DMS153 treated with DMSO at 0.1 percent for 48 hours (cell line): Measurements from ENCODE around the gene ZNF699.
"Not testable (repeated sequence)": the region's sequence is repeated elsewhere in the genome, so short reads cannot be mapped to it uniquely, and the experiment has no call there.

Source experiments
- DNase-seq: peaks from one replicate; lab custom pipeline; 2025; ENCODE audit not compliant: unreplicated experiment; lab: John Stamatoyannopoulos, UW

ZNF699 gene

DNA sequence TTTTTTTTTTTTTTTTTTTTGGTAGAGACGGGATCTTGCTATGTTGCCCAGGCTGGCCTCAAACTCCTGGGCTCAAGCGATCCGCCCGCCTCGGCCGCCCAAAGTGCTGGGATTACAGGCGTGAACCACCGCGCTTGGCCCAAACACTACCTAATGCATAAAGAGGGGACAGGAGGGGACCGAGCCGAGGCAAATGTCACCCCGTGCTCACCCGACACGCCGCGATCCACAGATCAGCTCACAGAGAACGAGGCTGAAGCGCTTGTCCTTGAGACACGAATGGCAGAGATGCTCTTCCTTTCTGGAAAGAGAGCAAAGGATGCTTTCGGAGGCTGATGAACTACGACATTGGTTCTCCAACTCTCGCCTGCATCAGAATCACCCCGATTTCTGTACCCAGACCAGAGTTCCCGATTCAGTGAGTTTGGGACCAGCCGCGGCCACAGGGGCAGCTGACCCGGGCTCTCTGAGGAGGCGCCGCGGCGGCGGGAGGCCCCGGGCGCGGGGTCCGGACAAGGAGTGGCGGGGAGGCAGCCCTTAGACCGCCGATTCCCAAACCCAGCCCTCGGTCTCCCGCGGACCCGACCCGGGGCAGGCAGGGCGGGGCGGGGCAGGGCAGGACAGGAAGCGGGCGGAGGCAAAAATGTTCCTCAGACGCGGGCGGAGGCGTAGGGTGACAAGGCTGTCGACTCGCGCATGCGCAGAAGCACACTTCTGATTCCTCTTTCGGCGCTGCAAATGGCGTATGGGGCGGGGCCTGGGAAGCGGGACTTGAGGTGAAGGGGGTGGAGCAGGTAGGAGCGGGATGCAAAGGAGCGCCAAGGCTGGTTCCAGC is at the start of gene ZNF699:
Gene ZNF699, minus strand, starts transcription at position 700 of the 835 bp plus-strand sequence. CDS start 4,719 bp downstream, outside the sequence.
- DNase-seq = peak; percentile 68

- DNase-seq = no peak
Observed at GRCh38 chr19:9354651-9355050, 45.0 kb upstream of the ZNF699 start.

- DNase-seq = no peak
Observed at GRCh38 chr19:9353011-9353410, 43.4 kb upstream of the ZNF699 start.

GRCh38 chr19:9352505-9352904 is 42.9 kb upstream of the ZNF699 start:
- DNase-seq = no peak

DNA sequence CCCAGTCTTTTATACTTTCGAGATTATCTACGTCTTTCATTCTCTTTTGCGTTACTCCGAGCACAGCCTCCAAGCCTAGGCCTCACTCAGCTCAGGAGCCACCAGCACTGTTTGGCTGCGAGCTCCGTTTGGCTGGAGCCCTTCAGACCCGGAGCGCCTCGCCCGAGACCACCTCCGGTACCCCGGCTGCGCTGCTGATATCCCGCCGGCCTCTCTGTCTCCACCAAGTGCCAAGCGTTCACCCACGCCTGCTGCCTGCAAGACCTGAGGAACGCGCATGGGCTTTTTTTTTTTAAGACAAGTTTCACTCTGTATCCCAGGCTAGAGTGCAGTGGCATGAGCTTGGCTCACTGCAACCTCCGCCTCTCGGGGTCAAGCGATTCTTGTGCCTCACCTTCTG is 39.0 kb upstream of the ZNF699 start:
- no peak for DNase-seq

DNA sequence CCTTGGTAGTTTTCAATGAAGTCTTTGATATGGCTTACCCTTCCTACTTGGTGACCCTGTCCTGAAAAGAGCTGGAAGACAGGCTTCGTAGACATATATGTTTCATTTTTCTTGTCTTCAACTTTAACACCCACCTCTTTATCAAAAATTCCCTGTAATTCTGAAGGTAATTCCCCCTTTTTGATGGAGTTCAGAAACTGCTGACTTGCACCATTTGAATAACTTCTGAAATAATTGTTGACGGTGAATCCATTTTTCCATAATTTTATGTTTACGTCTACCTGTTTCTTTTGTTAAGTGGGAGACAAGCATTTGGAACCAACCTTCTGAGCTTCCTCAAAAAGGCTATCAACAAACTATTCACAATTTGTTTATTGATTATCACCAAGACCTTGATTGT is 38.6 kb upstream of the ZNF699 start:
- DNase-seq = no peak

DNA sequence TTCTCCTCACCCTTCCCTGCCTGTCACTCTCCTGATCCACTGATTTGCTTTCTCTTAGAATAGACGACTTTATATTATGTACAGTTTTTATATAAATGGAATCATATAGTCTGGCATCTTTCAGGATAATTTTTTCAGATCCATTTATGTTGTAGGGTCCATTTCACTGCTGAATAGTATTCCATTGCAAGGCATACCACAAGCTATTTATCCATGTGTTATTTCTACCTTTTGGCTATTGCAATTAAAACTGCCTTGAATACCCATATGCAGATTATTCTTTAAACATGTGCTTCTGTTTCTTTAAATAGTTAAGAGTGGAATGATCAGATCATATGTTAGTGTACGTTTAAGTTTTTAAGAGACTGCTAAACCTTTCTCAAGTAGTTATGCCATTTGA is 35.4 kb upstream of the ZNF699 start:
- no peak for DNase-seq

DNA sequence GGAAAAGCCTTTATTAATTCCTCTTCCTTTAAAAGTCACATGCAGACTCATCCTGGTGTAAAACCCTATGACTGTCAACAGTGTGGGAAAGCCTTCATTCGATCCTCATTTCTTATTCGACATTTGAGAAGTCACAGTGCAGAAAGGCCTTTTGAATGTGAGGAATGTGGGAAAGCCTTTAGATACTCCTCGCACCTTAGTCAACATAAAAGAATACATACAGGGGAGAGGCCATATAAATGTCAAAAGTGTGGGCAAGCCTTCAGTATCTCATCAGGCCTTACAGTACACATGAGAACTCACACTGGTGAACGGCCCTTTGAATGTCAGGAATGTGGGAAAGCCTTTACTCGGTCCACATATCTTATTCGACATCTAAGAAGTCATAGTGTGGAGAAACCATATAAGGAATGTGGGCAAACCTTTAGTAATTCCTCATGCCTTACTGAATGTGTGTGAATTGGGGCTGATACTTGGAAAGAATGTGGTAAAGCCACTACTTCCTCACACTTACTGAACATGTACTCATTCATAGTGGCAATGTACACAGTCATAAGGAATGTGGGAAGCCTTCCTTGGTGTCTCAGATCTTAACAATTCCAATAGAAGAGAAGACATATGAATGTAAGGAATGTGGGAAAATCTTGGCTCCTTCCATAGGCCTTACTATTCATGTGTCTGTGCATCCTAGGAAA is 33.1 kb upstream of the ZNF699 start:
- no peak for DNase-seq

- DNase-seq = no peak
Observed at GRCh38 chr19:9329999-9330398, 20.4 kb upstream of the ZNF699 start.

GRCh38 chr19:9324584-9324962 is 14.9 kb upstream of the ZNF699 start:
- DNase-seq = no peak

DNA sequence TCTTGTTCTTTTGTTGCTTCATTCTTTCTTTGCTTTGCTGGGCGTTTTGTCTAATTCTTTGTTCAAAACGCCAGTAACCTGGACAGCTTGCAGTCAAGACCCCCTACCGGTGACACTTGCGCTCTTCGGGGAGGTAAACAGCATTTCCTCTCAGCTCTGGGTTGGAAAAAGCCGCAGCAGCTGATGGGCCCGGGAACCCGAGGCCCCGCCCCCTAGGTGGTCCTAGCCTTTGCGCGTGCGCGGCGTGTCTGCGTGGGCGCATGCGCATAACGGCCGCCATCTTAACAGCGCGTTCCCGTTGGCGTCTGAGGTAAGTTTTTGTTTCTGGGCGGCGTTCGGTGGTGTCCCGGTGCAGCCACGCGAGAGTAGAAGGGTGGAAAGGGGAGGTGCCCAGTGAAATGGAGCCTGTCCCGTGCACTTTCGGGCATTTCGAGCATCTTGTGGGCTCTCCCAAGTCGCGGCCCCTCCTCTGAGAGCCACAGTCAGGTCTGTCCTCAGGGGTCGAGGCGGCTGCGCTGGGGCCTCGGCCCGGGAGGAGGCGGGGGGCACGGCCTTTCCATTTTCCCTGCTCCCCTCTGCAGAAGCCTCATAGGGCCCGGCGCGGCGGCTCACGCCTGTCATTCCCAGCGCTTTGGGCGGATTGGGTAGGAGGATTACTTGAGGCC is 14.4 kb upstream of the ZNF699 start, which contains the start of gene ZNF559:
Gene ZNF559, plus strand, starts transcription at position 261 of the 665 bp plus-strand sequence. CDS start 14,371 bp downstream, outside the sequence.
- peak; percentile 63 for DNase-seq

- no peak for DNase-seq
Observed at GRCh38 chr19:9323557-9323918, 13.9 kb upstream of the ZNF699 start.

DNA sequence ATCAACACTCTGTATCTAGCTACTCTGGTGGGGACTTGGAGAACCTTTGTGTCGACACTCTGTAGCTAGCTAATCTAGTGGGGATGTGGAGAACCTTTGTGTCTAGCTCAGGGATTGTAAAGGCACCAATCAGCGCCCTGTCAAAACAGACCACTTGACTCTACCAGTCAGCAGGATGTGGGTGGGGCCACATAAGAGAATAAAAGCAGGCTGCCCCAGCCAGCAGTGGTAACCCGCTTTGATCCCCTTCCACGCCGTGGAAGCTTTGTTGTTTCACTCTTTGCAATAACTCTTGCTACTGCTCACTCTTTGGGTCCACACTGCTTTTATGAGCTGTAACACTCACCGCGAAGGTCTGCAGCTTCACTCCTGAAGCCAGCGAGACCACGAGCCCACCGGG is 12.6 kb upstream of the ZNF699 start:
- not testable (repeated sequence) for DNase-seq

DNA sequence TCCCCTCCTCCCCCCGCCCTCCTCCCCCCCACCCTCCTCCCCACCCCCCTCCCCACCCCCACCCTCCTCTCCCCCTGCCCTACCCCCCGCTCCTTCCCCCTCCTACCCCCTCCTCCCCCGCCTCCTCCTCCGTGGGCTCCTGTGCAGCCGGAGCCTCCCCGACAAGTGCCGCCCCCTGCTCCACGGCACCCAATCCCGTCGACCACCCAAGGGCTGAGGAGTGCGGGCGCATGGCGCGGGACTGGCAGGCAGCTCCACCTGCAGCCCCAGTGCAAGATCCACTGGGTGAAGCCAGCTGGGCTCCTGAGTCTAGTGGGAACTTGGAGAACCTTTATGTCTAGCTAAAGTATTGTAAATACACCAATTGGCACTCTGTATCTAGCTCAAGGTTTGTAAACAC is 12.1 kb upstream of the ZNF699 start:
- not testable (repeated sequence) for DNase-seq

DNA sequence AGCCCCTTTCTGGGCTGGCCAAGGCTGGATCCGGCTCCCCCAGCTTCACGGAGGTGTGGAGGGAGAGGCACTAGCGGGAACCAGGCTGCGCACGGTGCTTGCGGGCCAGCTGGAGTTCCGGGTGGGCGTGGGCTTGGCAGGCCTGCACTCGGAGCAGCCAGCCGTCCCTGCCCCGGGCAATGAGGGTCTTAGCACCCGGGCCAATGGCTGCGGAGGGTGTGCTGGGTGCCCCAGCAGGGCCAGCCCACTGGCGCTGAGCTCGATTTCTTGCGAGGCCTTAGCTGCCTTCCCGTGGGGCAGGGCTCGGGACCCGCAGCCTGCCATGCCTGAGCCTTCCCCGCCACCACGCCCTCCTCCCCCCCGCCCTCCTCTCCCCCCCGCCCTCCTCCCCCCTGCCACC is 11.7 kb upstream of the ZNF699 start:
- DNase-seq = no peak

GRCh38 chr19:9313756-9314155 is 4.1 kb upstream of the ZNF699 start:
- no peak for DNase-seq

GRCh38 chr19:9309974-9310446 is 372 bp upstream of the ZNF699 start:
- peak; percentile 68 for DNase-seq

DNA sequence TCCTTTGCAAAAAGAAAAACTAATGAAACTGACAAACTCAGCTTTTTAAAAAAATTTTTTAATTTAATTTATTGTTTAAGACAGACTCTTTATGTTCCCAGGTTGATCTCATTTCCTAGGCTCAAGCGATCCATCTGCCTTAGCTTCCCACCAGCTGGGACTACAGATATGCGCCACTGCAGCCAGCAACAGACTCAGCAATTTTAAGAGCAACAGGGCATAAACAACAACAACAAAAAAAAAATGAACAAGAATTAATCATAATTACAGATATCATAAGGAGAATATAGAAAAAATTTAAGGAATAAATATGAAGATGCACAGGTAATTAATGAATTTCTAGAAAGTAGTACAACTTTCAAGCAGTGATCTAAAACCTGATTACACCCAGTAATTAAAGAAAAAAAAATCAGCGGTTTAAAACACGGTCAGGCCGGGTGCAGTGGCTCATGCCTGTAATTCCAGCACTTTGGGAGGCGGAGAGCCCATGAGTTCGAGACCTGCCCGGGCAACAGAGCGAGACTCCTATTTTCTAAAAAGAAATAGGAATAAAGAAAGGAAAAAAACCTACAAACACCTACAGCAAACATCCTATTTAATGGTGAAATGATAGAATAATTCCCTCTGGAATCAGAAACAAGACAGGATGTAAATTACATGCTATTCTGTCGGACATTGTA is 1.4 kb downstream of the ZNF699 start:
- no peak for DNase-seq

- no peak for DNase-seq
Observed at GRCh38 chr19:9306443-9306842, 3.2 kb downstream of the ZNF699 start.

DNA sequence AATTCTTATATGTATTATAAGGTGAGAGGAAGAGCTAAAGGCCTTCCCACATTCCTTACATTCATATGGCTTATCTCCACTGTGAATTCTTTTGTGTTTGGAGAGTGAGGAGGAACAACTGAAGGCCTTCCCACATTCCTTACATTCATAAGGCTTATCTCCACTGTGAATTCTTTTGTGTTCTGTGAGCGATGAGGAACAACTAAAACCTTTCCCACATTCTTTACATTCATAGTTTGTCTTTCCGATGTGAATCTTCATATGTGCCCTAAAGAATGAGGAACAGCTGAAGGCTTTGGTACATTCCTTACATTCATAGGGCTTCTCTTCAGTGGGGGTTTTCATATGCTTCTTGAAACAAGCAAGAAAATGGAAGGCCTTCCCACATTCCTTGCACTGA is 13.3 kb downstream of the ZNF699 start:
- DNase-seq = no peak

DNA sequence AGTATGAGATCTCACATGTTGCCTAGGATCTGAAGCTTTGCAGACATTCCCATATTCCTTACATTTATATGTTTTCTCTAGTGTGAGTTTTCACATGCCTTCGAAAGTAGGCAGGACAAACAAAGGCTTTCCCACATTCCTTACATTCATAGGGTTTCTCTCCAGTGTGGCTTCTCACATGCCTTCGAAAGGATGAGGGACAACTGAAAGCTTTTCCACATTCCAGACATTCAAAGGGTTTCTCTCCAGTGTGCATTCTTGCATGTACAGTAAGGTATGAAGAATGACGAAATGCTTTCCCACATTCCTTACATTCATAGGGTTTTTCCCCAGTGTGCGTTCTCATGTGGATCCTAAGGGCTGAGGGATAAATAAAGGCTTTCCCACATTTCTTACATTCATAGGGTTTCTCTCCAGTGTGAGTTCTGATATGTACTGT is 14.2 kb downstream of the ZNF699 start:
- no peak for DNase-seq
